ENCODE results near the gene PRKCA. TPM values are rescaled to one million over a fixed set of nuclear protein-coding genes. Genes with fewer than 3 reads are reported as not detected.
A peak's percentile ranks its signal among the peaks of the same experiment; 100 is the strongest.

Gene PRKCA
- total RNA-seq, 1 experiment from 2014 or later: 29.5 TPM

DNA sequence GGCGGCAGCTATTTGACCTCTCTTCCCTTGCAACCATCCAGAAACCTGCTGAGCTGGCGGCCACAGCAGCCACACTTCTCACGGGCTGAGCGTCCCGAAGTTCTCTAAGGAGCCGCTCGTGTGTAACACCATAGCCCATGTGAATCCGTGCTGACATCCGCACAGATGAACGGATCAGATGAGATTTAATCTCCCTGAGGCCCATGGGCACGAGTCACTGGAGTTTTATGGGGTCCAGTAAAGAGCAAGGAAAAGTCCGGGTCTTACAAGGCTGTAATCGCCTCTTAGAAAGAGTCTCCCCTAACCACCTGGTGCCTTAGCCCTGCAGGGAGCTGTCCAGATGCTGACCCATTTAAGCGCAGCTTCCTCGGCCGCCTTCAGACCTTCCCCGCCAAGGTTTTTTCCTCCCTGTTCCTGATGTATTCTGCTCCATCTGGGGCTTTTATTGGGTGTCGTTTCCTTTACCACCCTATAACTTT is 527.0 kb downstream of the PRKCA start:
- CTCF ChIA-PET: interaction anchor here (0.6 to 2.8 kb wide), 17 partner anchors 9 to 505 kb away, joined by 3 to 14 read pairs (median 3); no protein-coding TSS in a partner anchor
- POLR2A ChIA-PET: interaction anchor here (0.6 to 1.1 kb wide), 2 partner anchors 26 to 36 kb away, joined by 3 read pairs; no protein-coding TSS in a partner anchor
- Mint-ChIP-seq H3K36me3 (no peaks in the 10 kb centered on the region), H3K4me1 (peaks cover 29% of the 10 kb centered on the region), H3K9me3 (peaks cover 9% of the 10 kb centered on the region; the same call in 1 of the 2 replicates), H3K4me3 (no peak overlapping the region), H3K27me3 (ENCODE audit: low read depth) (peaks cover 14% of the 10 kb centered on the region), H3K27ac (no peak overlapping the region; the same call in 1 of the 2 replicates)
- DNase-seq (ENCODE audit: low spot score): peak; percentile 74
- ATAC-seq: peak; percentile 94
- TF ChIP-seq SMAD3 (CRISPR knock-in tag; IDR thresholded peaks at IDR 0.05; ENCODE audit: borderline replicate concordance): peak; percentile 75; the same call in 1 of the 2 replicates
- no peak for TF ChIP-seq ATF1 (CRISPR knock-in tag; IDR thresholded peaks at IDR 0.05)
- no peak for TF ChIP-seq ZNF671 (CRISPR knock-in tag; IDR thresholded peaks at IDR 0.05)
- no peak for TF ChIP-seq TCF7 (CRISPR knock-in tag; IDR thresholded peaks at IDR 0.05; ENCODE audit: low read depth)
- no peak for TF ChIP-seq MXD4 (CRISPR knock-in tag; IDR thresholded peaks at IDR 0.05; ENCODE audit: borderline replicate concordance)
- TF ChIP-seq ZNF423 (CRISPR knock-in tag; IDR thresholded peaks at IDR 0.05): no peak
- TF ChIP-seq, protein P1, sequence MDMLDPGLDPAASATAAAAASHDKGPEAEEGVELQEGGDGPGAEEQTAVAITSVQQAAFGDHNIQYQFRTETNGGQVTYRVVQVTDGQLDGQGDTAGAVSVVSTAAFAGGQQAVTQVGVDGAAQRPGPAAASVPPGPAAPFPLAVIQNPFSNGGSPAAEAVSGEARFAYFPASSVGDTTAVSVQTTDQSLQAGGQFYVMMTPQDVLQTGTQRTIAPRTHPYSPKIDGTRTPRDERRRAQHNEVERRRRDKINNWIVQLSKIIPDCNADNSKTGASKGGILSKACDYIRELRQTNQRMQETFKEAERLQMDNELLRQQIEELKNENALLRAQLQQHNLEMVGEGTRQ (CRISPR knock-in tag; IDR thresholded peaks at IDR 0.05): no peak
- TF ChIP-seq SP1 (CRISPR knock-in tag; conservative IDR thresholded peaks at IDR 0.05): peak; percentile 35; the same call in 1 of the 2 replicates
- TF ChIP-seq KAT7 (CRISPR knock-in tag; IDR thresholded peaks at IDR 0.05; ENCODE audit: borderline replicate concordance): no peak
- no peak for TF ChIP-seq SMAD4 (CRISPR knock-in tag; IDR thresholded peaks at IDR 0.05)
- 0 out of 2 replicates have a peak, but pooled peaks have one; percentile 57 for TF ChIP-seq ZNF232 (CRISPR knock-in tag; IDR thresholded peaks at IDR 0.05)
- TF ChIP-seq CREB1 (CRISPR knock-in tag; IDR thresholded peaks at IDR 0.05): no peak
- TF ChIP-seq FOXK1 (CRISPR knock-in tag; IDR thresholded peaks at IDR 0.05): peak; percentile 38; the same call in 1 of the 2 replicates
- TF ChIP-seq, protein P2, sequence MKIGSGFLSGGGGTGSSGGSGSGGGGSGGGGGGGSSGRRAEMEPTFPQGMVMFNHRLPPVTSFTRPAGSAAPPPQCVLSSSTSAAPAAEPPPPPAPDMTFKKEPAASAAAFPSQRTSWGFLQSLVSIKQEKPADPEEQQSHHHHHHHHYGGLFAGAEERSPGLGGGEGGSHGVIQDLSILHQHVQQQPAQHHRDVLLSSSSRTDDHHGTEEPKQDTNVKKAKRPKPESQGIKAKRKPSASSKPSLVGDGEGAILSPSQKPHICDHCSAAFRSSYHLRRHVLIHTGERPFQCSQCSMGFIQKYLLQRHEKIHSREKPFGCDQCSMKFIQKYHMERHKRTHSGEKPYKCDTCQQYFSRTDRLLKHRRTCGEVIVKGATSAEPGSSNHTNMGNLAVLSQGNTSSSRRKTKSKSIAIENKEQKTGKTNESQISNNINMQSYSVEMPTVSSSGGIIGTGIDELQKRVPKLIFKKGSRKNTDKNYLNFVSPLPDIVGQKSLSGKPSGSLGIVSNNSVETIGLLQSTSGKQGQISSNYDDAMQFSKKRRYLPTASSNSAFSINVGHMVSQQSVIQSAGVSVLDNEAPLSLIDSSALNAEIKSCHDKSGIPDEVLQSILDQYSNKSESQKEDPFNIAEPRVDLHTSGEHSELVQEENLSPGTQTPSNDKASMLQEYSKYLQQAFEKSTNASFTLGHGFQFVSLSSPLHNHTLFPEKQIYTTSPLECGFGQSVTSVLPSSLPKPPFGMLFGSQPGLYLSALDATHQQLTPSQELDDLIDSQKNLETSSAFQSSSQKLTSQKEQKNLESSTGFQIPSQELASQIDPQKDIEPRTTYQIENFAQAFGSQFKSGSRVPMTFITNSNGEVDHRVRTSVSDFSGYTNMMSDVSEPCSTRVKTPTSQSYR (CRISPR knock-in tag; IDR thresholded peaks at IDR 0.05): 0 out of 2 replicates have a peak, but pooled peaks have one; percentile 30
- TF ChIP-seq, protein P3, sequence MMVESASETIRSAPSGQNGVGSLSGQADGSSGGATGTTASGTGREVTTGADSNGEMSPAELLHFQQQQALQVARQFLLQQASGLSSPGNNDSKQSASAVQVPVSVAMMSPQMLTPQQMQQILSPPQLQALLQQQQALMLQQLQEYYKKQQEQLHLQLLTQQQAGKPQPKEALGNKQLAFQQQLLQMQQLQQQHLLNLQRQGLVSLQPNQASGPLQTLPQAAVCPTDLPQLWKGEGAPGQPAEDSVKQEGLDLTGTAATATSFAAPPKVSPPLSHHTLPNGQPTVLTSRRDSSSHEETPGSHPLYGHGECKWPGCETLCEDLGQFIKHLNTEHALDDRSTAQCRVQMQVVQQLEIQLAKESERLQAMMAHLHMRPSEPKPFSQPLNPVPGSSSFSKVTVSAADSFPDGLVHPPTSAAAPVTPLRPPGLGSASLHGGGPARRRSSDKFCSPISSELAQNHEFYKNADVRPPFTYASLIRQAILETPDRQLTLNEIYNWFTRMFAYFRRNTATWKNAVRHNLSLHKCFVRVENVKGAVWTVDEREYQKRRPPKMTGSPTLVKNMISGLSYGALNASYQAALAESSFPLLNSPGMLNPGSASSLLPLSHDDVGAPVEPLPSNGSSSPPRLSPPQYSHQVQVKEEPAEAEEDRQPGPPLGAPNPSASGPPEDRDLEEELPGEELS (CRISPR knock-in tag; IDR thresholded peaks at IDR 0.05): peak; percentile 63; the same call in 1 of the 2 replicates
- TF ChIP-seq, protein P4, sequence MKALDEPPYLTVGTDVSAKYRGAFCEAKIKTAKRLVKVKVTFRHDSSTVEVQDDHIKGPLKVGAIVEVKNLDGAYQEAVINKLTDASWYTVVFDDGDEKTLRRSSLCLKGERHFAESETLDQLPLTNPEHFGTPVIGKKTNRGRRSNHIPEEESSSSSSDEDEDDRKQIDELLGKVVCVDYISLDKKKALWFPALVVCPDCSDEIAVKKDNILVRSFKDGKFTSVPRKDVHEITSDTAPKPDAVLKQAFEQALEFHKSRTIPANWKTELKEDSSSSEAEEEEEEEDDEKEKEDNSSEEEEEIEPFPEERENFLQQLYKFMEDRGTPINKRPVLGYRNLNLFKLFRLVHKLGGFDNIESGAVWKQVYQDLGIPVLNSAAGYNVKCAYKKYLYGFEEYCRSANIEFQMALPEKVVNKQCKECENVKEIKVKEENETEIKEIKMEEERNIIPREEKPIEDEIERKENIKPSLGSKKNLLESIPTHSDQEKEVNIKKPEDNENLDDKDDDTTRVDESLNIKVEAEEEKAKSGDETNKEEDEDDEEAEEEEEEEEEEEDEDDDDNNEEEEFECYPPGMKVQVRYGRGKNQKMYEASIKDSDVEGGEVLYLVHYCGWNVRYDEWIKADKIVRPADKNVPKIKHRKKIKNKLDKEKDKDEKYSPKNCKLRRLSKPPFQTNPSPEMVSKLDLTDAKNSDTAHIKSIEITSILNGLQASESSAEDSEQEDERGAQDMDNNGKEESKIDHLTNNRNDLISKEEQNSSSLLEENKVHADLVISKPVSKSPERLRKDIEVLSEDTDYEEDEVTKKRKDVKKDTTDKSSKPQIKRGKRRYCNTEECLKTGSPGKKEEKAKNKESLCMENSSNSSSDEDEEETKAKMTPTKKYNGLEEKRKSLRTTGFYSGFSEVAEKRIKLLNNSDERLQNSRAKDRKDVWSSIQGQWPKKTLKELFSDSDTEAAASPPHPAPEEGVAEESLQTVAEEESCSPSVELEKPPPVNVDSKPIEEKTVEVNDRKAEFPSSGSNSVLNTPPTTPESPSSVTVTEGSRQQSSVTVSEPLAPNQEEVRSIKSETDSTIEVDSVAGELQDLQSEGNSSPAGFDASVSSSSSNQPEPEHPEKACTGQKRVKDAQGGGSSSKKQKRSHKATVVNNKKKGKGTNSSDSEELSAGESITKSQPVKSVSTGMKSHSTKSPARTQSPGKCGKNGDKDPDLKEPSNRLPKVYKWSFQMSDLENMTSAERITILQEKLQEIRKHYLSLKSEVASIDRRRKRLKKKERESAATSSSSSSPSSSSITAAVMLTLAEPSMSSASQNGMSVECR (CRISPR knock-in tag; IDR thresholded peaks at IDR 0.05; ENCODE audit: borderline replicate concordance): 0 out of 2 replicates have a peak, but pooled peaks have one; percentile 74
- 0 out of 2 replicates have a peak, but pooled peaks have one; percentile 65 for TF ChIP-seq FOXP1 (CRISPR knock-in tag; IDR thresholded peaks at IDR 0.05; ENCODE audit: borderline replicate concordance)
- TF ChIP-seq, protein P5, sequence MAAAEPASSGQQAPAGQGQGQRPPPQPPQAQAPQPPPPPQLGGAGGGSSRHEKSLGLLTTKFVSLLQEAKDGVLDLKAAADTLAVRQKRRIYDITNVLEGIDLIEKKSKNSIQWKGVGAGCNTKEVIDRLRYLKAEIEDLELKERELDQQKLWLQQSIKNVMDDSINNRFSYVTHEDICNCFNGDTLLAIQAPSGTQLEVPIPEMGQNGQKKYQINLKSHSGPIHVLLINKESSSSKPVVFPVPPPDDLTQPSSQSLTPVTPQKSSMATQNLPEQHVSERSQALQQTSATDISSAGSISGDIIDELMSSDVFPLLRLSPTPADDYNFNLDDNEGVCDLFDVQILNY (CRISPR knock-in tag; IDR thresholded peaks at IDR 0.05): no peak
- no peak for TF ChIP-seq PRRX2 (CRISPR knock-in tag; IDR thresholded peaks at IDR 0.05)
- TF ChIP-seq, protein P6, sequence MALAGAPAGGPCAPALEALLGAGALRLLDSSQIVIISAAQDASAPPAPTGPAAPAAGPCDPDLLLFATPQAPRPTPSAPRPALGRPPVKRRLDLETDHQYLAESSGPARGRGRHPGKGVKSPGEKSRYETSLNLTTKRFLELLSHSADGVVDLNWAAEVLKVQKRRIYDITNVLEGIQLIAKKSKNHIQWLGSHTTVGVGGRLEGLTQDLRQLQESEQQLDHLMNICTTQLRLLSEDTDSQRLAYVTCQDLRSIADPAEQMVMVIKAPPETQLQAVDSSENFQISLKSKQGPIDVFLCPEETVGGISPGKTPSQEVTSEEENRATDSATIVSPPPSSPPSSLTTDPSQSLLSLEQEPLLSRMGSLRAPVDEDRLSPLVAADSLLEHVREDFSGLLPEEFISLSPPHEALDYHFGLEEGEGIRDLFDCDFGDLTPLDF (CRISPR knock-in tag; IDR thresholded peaks at IDR 0.05): no peak
- TF ChIP-seq EMX1 (CRISPR knock-in tag; IDR thresholded peaks at IDR 0.05): no peak
- TF ChIP-seq, protein P7, sequence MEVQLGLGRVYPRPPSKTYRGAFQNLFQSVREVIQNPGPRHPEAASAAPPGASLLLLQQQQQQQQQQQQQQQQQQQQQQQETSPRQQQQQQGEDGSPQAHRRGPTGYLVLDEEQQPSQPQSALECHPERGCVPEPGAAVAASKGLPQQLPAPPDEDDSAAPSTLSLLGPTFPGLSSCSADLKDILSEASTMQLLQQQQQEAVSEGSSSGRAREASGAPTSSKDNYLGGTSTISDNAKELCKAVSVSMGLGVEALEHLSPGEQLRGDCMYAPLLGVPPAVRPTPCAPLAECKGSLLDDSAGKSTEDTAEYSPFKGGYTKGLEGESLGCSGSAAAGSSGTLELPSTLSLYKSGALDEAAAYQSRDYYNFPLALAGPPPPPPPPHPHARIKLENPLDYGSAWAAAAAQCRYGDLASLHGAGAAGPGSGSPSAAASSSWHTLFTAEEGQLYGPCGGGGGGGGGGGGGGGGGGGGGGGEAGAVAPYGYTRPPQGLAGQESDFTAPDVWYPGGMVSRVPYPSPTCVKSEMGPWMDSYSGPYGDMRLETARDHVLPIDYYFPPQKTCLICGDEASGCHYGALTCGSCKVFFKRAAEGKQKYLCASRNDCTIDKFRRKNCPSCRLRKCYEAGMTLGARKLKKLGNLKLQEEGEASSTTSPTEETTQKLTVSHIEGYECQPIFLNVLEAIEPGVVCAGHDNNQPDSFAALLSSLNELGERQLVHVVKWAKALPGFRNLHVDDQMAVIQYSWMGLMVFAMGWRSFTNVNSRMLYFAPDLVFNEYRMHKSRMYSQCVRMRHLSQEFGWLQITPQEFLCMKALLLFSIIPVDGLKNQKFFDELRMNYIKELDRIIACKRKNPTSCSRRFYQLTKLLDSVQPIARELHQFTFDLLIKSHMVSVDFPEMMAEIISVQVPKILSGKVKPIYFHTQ (CRISPR knock-in tag; IDR thresholded peaks at IDR 0.05): no peak

Data from WTC11 (cell line).